Activated CD8-positive, alpha-beta T cell treated with anti-CD3 and anti-CD28 coated beads for 36 hours (primary cell): ENCODE measurements around the gene BBS1. TPM values are rescaled to one million over a fixed set of nuclear protein-coding genes. Genes with fewer than 3 reads are reported as not detected.
"Not testable (repeated sequence)": the region's sequence is repeated elsewhere in the genome, so short reads cannot be mapped to it uniquely, and the experiment has no call there.

Experiments used
- ATAC-seq: fragments of 200-7000 bp; cut with Tn5 transposase; one replicate; pipeline ENCODE4 v1.10.0; 2021; ENCODE audit warnings: mild to moderate bottlenecking, moderate library complexity
- CTCF ChIA-PET: fragments of 350-600 bp; sonication (Branson Sonifier 250); formaldehyde crosslinking; loops from one replicate; lab custom pipeline; 2021; ENCODE audit warnings: antibody characterized with exemption; lab: Charles Lee
- POLR2A ChIA-PET: fragments of 350-600 bp; sonication (Branson Sonifier 250); formaldehyde crosslinking; loops from one replicate; lab custom pipeline; 2021; ENCODE audit warnings: antibody characterized with exemption; lab: Charles Lee
- DNase-seq: peaks from one replicate; pipeline ENCODE4 v3.0.0-alpha.2; 2020
- H3K27ac Mint-ChIP-seq: one replicate; pipeline ENCODE4 v1.8.0; 2021; ENCODE audit warnings: mild to moderate bottlenecking, mixed read lengths
- H3K27me3 Mint-ChIP-seq: one replicate; pipeline ENCODE4 v1.8.0; 2021; ENCODE audit warnings: mixed read lengths
- H3K36me3 Mint-ChIP-seq: one replicate; pipeline ENCODE4 v1.8.0; 2021; ENCODE audit warnings: low read depth, mixed read lengths
- H3K4me1 Mint-ChIP-seq: one replicate; pipeline ENCODE4 v1.8.0; 2021; ENCODE audit warnings: low read depth, mixed read lengths
- H3K4me3 Mint-ChIP-seq: one replicate; pipeline ENCODE4 v1.8.0; 2021; ENCODE audit warnings: mild to moderate bottlenecking, moderate library complexity, mixed read lengths
- H3K9me3 Mint-ChIP-seq: one replicate; pipeline ENCODE4 v1.8.0; 2021; ENCODE audit warnings: mixed read lengths
- CTCF ChIP-seq: fragments of 200-600 bp; IDR thresholded peaks from one replicate; pipeline ENCODE4 v1.8.0; 2022; ENCODE audit warnings: antibody characterized with exemption, mild to moderate bottlenecking
- intact Hi-C: fragments of 100-400 bp; cut with micrococcal nuclease; formaldehyde crosslinking; loops from one replicate; pipeline ENCODE4 v1.10.0; 2022
- total RNA-seq, 2 experiments: library from RNA; stranded (reverse); gene quantifications; one replicate each; pipeline ENCODE4 v1.2.3, GENCODE V29; 2021

Gene BBS1
- total RNA-seq, 2 experiments from 2014 or later, result 7.7 to 7.9 TPM

- no peaks in the 10 kb centered on the region for H3K36me3 Mint-ChIP-seq
- ChIA-PET CTCF (interaction anchor here (0.7 to 3.9 kb wide), 20 partner anchors 10 to 277 kb away, joined by 3 to 77 read pairs (median 4); partner anchors contain the start of genes CCDC87, CCS, CTSF and RBM4B), POLR2A (interaction anchor here (0.7 to 1.0 kb wide), 4 partner anchors 38 to 98 kb away, joined by 3 read pairs; partner anchors contain the start of gene RBM4B)
- H3K27ac Mint-ChIP-seq, result no peak overlapping the region
- intact Hi-C loops, result loop anchor here (2.0 to 5.0 kb wide), 2 partner anchors 38 to 100 kb away; partner anchors contain the start of gene RBM14
- TF ChIP-seq CTCF, result peak; percentile 90
- H3K4me3 Mint-ChIP-seq, result no peak overlapping the region
- DNase-seq (peak; percentile 90), ATAC-seq (peak; percentile 91)
- H3K4me1 Mint-ChIP-seq, result peaks cover 16% of the 10 kb centered on the region
- no peaks in the 10 kb centered on the region for H3K27me3 Mint-ChIP-seq
- peaks cover 2% of the 10 kb centered on the region for H3K9me3 Mint-ChIP-seq
These were observed 68.7 kb downstream of the BBS1 start for GRCh38 chr11:66579017-66579606.

GRCh38 chr11:66580803-66581202, 70.4 kb downstream of the BBS1 start:
- intact Hi-C loops, result no loop called here
- no peaks in the 10 kb centered on the region for H3K36me3 Mint-ChIP-seq
- DNase-seq (no peak), ATAC-seq (no peak)
- no peak overlapping the region for H3K27ac Mint-ChIP-seq
- H3K9me3 Mint-ChIP-seq, result peaks cover 2% of the 10 kb centered on the region
- no peak overlapping the region for H3K4me3 Mint-ChIP-seq
- POLR2A ChIA-PET, result interaction anchor here (1.5 to 1.7 kb wide), 2 partner anchors 10 to 97 kb away, joined by 4 to 10 read pairs; partner anchors contain the start of gene RBM4B
- CTCF ChIA-PET, result interaction anchor here (1.2 to 3.9 kb wide), 4 partner anchors 9 to 98 kb away, joined by 3 to 77 read pairs (median 4); partner anchors contain the start of genes CCDC87, CCS and RBM4B
- TF ChIP-seq CTCF, result no peak
- H3K27me3 Mint-ChIP-seq, result no peaks in the 10 kb centered on the region
- peaks cover 16% of the 10 kb centered on the region for H3K4me1 Mint-ChIP-seq

- ATAC-seq (no peak), DNase-seq (no peak)
- no peak overlapping the region for H3K4me3 Mint-ChIP-seq
- H3K4me1 Mint-ChIP-seq, result peaks cover 16% of the 10 kb centered on the region
- H3K27me3 Mint-ChIP-seq, result no peaks in the 10 kb centered on the region
- ChIA-PET POLR2A (interaction anchor here (1.5 to 1.7 kb wide), 2 partner anchors 9 to 97 kb away, joined by 4 to 10 read pairs; partner anchors contain the start of gene RBM4B), CTCF (interaction anchor here (1.2 to 3.9 kb wide), 4 partner anchors 9 to 97 kb away, joined by 3 to 77 read pairs (median 4); partner anchors contain the start of genes CCDC87, CCS and RBM4B)
- no peaks in the 10 kb centered on the region for H3K36me3 Mint-ChIP-seq
- intact Hi-C loops, result no loop called here
- no peak overlapping the region for H3K27ac Mint-ChIP-seq
- no peak for TF ChIP-seq CTCF
- H3K9me3 Mint-ChIP-seq, result peaks cover 2% of the 10 kb centered on the region
These were observed 70.8 kb downstream of the BBS1 start for GRCh38 chr11:66581261-66581660.

GRCh38 chr11:66582565-66583147, 72.2 kb downstream of the BBS1 start:
- DNase-seq, H3K27me3 Mint-ChIP-seq, POLR2A ChIA-PET, H3K4me3 Mint-ChIP-seq, H3K27ac Mint-ChIP-seq, H3K36me3 Mint-ChIP-seq, intact Hi-C loops, ATAC-seq, H3K9me3 Mint-ChIP-seq: not testable (repeated sequence)
- CTCF ChIA-PET, result interaction anchor here (3.9 kb wide), 1 partner anchor 96 kb away, joined by 77 read pairs; the partner anchor contains the start of gene RBM4B
- peaks cover 16% of the 10 kb centered on the region for H3K4me1 Mint-ChIP-seq

Other genes starting within 250 kb of the BBS1 start
- gene RAB1B, start 242.0 kb upstream of the BBS1 start, total RNA-seq, result 10 to 100 TPM; 97.9 to 98.2 TPM
- 1 to 10 TPM in 1 of 2 experiments, under 1 TPM in 1; 0.96 to 2.0 TPM for gene CNIH2, start 232.5 kb upstream of the BBS1 start, total RNA-seq
- 10 to 100 TPM; 57.4 to 64.0 TPM for gene YIF1A, start 221.5 kb upstream of the BBS1 start, total RNA-seq
- gene TMEM151A, start 218.7 kb upstream of the BBS1 start, total RNA-seq, result not detected
- gene CD248, start 193.6 kb upstream of the BBS1 start, total RNA-seq, result 10 to 100 TPM; 16.3 to 16.8 TPM
- 1 to 10 TPM; 1.1 to 1.6 TPM for gene RIN1, start 174.2 kb upstream of the BBS1 start, total RNA-seq
- gene BRMS1, start 165.5 kb upstream of the BBS1 start, total RNA-seq, result 10 to 100 TPM; 35.7 to 35.9 TPM
- 1 to 10 TPM; 9.4 to 9.5 TPM for gene B4GAT1, start 163.0 kb upstream of the BBS1 start, total RNA-seq
- gene SLC29A2, start 138.9 kb upstream of the BBS1 start, total RNA-seq, result 10 to 100 TPM; 11.8 to 12.2 TPM
- under 1 TPM in 1 of 2 experiments, not detected in 1; 0.11 TPM for gene NPAS4, start 89.6 kb upstream of the BBS1 start, total RNA-seq
- gene MRPL11, start 71.8 kb upstream of the BBS1 start, total RNA-seq, result 100 to 1,000 TPM; 135 to 142 TPM
- gene PELI3, start 43.7 kb upstream of the BBS1 start, total RNA-seq, result 10 to 100 TPM in 1 of 2 experiments, 1 to 10 TPM in 1; 6.7 to 10.5 TPM
- gene DPP3, start 30.2 kb upstream of the BBS1 start, total RNA-seq, result 10 to 100 TPM; 72.4 to 75.8 TPM
- gene ZDHHC24, start 35.4 kb downstream of the BBS1 start, total RNA-seq, result 10 to 100 TPM; 13.2 to 14.0 TPM
- under 1 TPM in 1 of 2 experiments, not detected in 1; 0.14 TPM for gene ACTN3, start 36.3 kb downstream of the BBS1 start, total RNA-seq
- 1 to 10 TPM in 1 of 2 experiments, under 1 TPM in 1; 0.68 to 1.3 TPM for gene CTSF, start 58.0 kb downstream of the BBS1 start, total RNA-seq
- gene CCDC87, start 82.4 kb downstream of the BBS1 start, total RNA-seq, result under 1 TPM; 0.14 to 0.27 TPM
- 10 to 100 TPM; 22.0 to 25.6 TPM for gene CCS, start 82.5 kb downstream of the BBS1 start, total RNA-seq
- gene RBM14, start 106.0 kb downstream of the BBS1 start, total RNA-seq, result 100 to 1,000 TPM; 153 to 159 TPM
- 100 to 1,000 TPM; 108 to 114 TPM for gene RBM4, start 128.1 kb downstream of the BBS1 start, total RNA-seq
- gene RBM4B, start 167.3 kb downstream of the BBS1 start, total RNA-seq, result 10 to 100 TPM; 10.7 to 13.1 TPM
- gene SPTBN2, start 218.6 kb downstream of the BBS1 start, total RNA-seq, result 1 to 10 TPM; 1.4 to 1.8 TPM